HG03565 (cell line): ENCODE measurements around the gene TANGO2.

ENCODE experiments used
- ATAC-seq: cut with Tn5 transposase; IDR thresholded peaks from one replicate; pipeline ENCODE4 v1.9.1; 2021; ENCODE audit warnings: mild to moderate bottlenecking, moderate library complexity; ENCODE audit not compliant: unreplicated experiment

Gene TANGO2

GRCh38 chr22:20039683-20040325, 18.9 kb downstream of the TANGO2 start:
- ATAC-seq: no peak

GRCh38 chr22:20040327-20041200, 19.7 kb downstream of the TANGO2 start:
- ATAC-seq: no peak

- ATAC-seq: no peak
Measured at GRCh38 chr22:20043057-20043996, 22.4 kb downstream of the TANGO2 start.

GRCh38 chr22:20043997-20044342, 23.1 kb downstream of the TANGO2 start:
- no peak for ATAC-seq

- no peak for ATAC-seq
Measured at GRCh38 chr22:20044495-20045151, 23.7 kb downstream of the TANGO2 start.

GRCh38 chr22:20046730-20047129, 25.8 kb downstream of the TANGO2 start:
- no peak for ATAC-seq

GRCh38 chr22:20051927-20052308, 31.0 kb downstream of the TANGO2 start:
- no peak for ATAC-seq

- ATAC-seq: no peak
Measured at GRCh38 chr22:20052309-20053259, 31.7 kb downstream of the TANGO2 start.

GRCh38 chr22:20053407-20054033, 32.6 kb downstream of the TANGO2 start:
- ATAC-seq: no peak

GRCh38 chr22:20054034-20054427, 33.1 kb downstream of the TANGO2 start:
- ATAC-seq: no peak

- no peak for ATAC-seq
Measured at GRCh38 chr22:20054485-20054884, 33.6 kb downstream of the TANGO2 start.

GRCh38 chr22:20055144-20055543, 34.2 kb downstream of the TANGO2 start:
- no peak for ATAC-seq

GRCh38 chr22:20055654-20056053, 34.7 kb downstream of the TANGO2 start:
- no peak for ATAC-seq

GRCh38 chr22:20056161-20056560, 35.3 kb downstream of the TANGO2 start:
- ATAC-seq: no peak

- ATAC-seq: no peak
Measured at GRCh38 chr22:20056696-20057386, 35.9 kb downstream of the TANGO2 start.

GRCh38 chr22:20057596-20058268, 36.8 kb downstream of the TANGO2 start:
- no peak for ATAC-seq

- no peak for ATAC-seq
Measured at GRCh38 chr22:20058989-20059770, 38.3 kb downstream of the TANGO2 start.
